Measurements from ENCODE around the gene CSH2. TPM values are rescaled to one million over a fixed set of nuclear protein-coding genes. Genes with fewer than 3 reads are reported as not detected.
A peak's percentile ranks its signal among the peaks of the same experiment; 100 is the strongest.

The CSH2 gene
- total and polyA plus RNA-seq, 2 donors from 2014 or later: not detected

- Histone ChIP-seq H3K9ac (ENCODE audit: low read length in 3 of 3) (no peak overlapping the region), H3K4me1 (ENCODE audit: control insufficient read depth in 2 of 3, insufficient read depth in 2 of 3, low read depth in 1 of 3, low read length in 3 of 3) (peaks cover 0 to 14% (median 13%) of the 10 kb centered on the region in 3 donors), H3K9me3 (ENCODE audit: control insufficient read depth in 2 of 3, insufficient read depth in 1 of 3, low read length in 3 of 3) (no peaks in the 10 kb centered on the region), H3K36me3 (ENCODE audit: control insufficient read depth in 2 of 3, insufficient read depth in 3 of 3, low read length in 3 of 3) (peaks cover 13 to 72% (median 48%) of the 10 kb centered on the region in 3 donors), H3K27ac (ENCODE audit: low read depth in 2 of 2, low read length in 2 of 2) (no peak overlapping the region), H3K4me3 (ENCODE audit: low read length in 3 of 3) (no peak overlapping the region), H3K27me3 (ENCODE audit: control insufficient read depth, insufficient read depth, low read length) (no peaks in the 10 kb centered on the region)
- FAIRE-seq (no peak), DNase-seq (peak in 1 of 5 donors; percentile 16)
- no peak for TF ChIP-seq CTCF (IDR thresholded peaks at IDR 0.05; ENCODE audit: borderline replicate concordance, extremely low read depth, insufficient read depth)
- intact Hi-C loops (cut with DNase I): no loop called here
Measured at GRCh38 chr17:63832014-63832413, 41.5 kb downstream of the CSH2 start.

- intact Hi-C loops (cut with DNase I): no loop called here
- H3K4me1 ChIP-seq (ENCODE audit: control insufficient read depth in 2 of 3, insufficient read depth in 2 of 3, low read depth in 1 of 3, low read length in 3 of 3): peaks cover 0 to 14% (median 13%) of the 10 kb centered on the region in 3 donors
- TF ChIP-seq CTCF (IDR thresholded peaks at IDR 0.05; ENCODE audit: borderline replicate concordance, extremely low read depth, insufficient read depth): no peak
- no peaks in the 10 kb centered on the region for H3K27me3 ChIP-seq (ENCODE audit: control insufficient read depth, insufficient read depth, low read length)
- no peak overlapping the region for H3K9ac ChIP-seq (ENCODE audit: low read length in 3 of 3)
- peaks cover 13 to 72% (median 44%) of the 10 kb centered on the region in 3 donors for H3K36me3 ChIP-seq (ENCODE audit: control insufficient read depth in 2 of 3, insufficient read depth in 3 of 3, low read length in 3 of 3)
- no peak for FAIRE-seq
- H3K9me3 ChIP-seq (ENCODE audit: control insufficient read depth in 2 of 3, insufficient read depth in 1 of 3, low read length in 3 of 3): no peaks in the 10 kb centered on the region
- no peak overlapping the region for H3K27ac ChIP-seq (ENCODE audit: low read depth in 2 of 2, low read length in 2 of 2)
- peak in 1 of 5 donors; percentile 32 for DNase-seq
- no peak overlapping the region for H3K4me3 ChIP-seq (ENCODE audit: low read length in 3 of 3)
Measured at GRCh38 chr17:63831505-63831904, 42.0 kb downstream of the CSH2 start.

DNA sequence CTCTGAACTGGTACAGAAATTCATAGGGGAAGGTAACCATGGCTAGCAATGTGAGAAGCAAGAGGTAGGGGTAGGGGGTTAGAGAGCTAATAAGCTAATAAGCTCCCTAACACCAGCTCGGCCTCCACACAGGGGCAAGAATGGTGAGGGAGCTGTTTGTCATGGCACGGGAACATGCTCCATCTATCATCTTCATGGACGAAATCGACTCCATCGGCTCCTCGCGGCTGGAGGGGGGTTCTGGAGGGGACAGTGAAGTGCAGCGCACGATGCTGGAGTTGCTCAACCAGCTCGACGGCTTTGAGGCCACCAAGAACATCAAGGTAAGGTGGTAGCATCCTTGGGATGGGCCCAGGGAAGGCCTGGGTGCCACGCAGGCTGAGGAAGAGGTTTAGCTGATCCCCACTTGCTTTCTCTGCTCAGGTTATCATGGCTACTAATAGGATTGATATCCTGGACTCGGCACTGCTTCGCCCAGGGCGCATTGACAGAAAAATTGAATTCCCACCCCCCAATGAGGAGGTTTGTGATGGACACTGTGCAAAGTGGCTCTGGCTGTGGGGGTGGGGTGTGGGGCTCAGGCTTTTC, 42.5 kb downstream of the CSH2 start:
- no peak overlapping the region for H3K9ac ChIP-seq (ENCODE audit: low read length in 3 of 3)
- no peak for FAIRE-seq
- H3K4me3 ChIP-seq (ENCODE audit: low read length in 3 of 3): no peak overlapping the region
- no peaks in the 10 kb centered on the region for H3K27me3 ChIP-seq (ENCODE audit: control insufficient read depth, insufficient read depth, low read length)
- peaks cover 13 to 73% (median 44%) of the 10 kb centered on the region in 3 donors for H3K36me3 ChIP-seq (ENCODE audit: control insufficient read depth in 2 of 3, insufficient read depth in 3 of 3, low read length in 3 of 3)
- peaks cover 0 to 18% (median 16%) of the 10 kb centered on the region in 3 donors for H3K4me1 ChIP-seq (ENCODE audit: control insufficient read depth in 2 of 3, insufficient read depth in 2 of 3, low read depth in 1 of 3, low read length in 3 of 3)
- peak in 2 of 5 donors; percentile 36 to 61 for DNase-seq
- TF ChIP-seq CTCF (IDR thresholded peaks at IDR 0.05; ENCODE audit: borderline replicate concordance, extremely low read depth, insufficient read depth): no peak
- H3K27ac ChIP-seq (ENCODE audit: low read depth in 2 of 2, low read length in 2 of 2): no peak overlapping the region
- intact Hi-C loops (cut with DNase I): no loop called here
- no peaks in the 10 kb centered on the region for H3K9me3 ChIP-seq (ENCODE audit: control insufficient read depth in 2 of 3, insufficient read depth in 1 of 3, low read length in 3 of 3)
